GM23338 (cell line): ENCODE data around the gene IRS1. TPM values are rescaled to one million over a fixed set of nuclear protein-coding genes. Genes with fewer than 3 reads are reported as not detected.

Experiments
- ATAC-seq: fragments of 200-7000 bp; cut with Tn5 transposase; 3 replicates; pipeline ENCODE4 v1.9.1; 2020
- DNase-seq: peaks from one replicate; pipeline ENCODE4 v3.0.0-alpha.2; 2015; ENCODE audit warnings: low spot score
- H2AFZ ChIP-seq: fragments of 200-600 bp; sonication (generic); 2 replicates; pipeline ENCODE4 v1.8.0; 2016; ENCODE audit warnings: antibody characterized with exemption, mild to moderate bottlenecking, moderate library complexity
- H3F3A ChIP-seq: fragments of 200-600 bp; sonication (generic); replicated peaks from 2 replicates; pipeline ENCODE4 v1.8.0; 2017; ENCODE audit warnings: antibody characterized with exemption, mixed run types, low read depth
- H3K27ac ChIP-seq: fragments of 200-600 bp; sonication (generic); 2 replicates; pipeline ENCODE4 v1.6.1; 2016; ENCODE audit warnings: low read depth
- H3K27me3 ChIP-seq: fragments of 200-600 bp; sonication (generic); 2 replicates; pipeline ENCODE4 v1.8.0; 2016; ENCODE audit warnings: mild to moderate bottlenecking, mixed run types, moderate library complexity; ENCODE audit not compliant: insufficient read depth
- H3K36me3 ChIP-seq: fragments of 200-600 bp; sonication (generic); 2 replicates; pipeline ENCODE4 v1.8.0; 2016; ENCODE audit warnings: mild to moderate bottlenecking; ENCODE audit not compliant: insufficient read depth
- H3K4me1 ChIP-seq: fragments of 200-600 bp; sonication (generic); 2 replicates; pipeline ENCODE4 v1.8.0; 2016; ENCODE audit warnings: mild to moderate bottlenecking, moderate library complexity; ENCODE audit not compliant: insufficient read depth
- H3K4me2 ChIP-seq: fragments of 200-600 bp; sonication (generic); 2 replicates; pipeline ENCODE4 v1.7.1; 2017; ENCODE audit warnings: mixed run types
- H3K4me3 ChIP-seq: fragments of 200-600 bp; sonication (generic); 2 replicates; pipeline ENCODE4 v1.6.1; 2016; ENCODE audit warnings: mixed run types
- H3K79me2 ChIP-seq: fragments of 200-600 bp; sonication (generic); replicated peaks from 2 replicates; pipeline ENCODE4 v1.8.0; 2017; ENCODE audit warnings: mild to moderate bottlenecking; ENCODE audit not compliant: insufficient read depth
- H3K9me2 ChIP-seq: fragments of 200-600 bp; sonication (generic); 2 replicates; pipeline ENCODE4 v1.8.0; 2017; ENCODE audit not compliant: insufficient read depth
- H4K20me1 ChIP-seq: fragments of 200-600 bp; sonication (generic); replicated peaks from 2 replicates; pipeline ENCODE4 v1.8.0; 2017; ENCODE audit warnings: mild to moderate bottlenecking; ENCODE audit not compliant: insufficient read depth
- H3K27ac Mint-ChIP-seq: 2 replicates; pipeline ENCODE4 v1.8.0; 2020; ENCODE audit warnings: inconsistent platforms, mild to moderate bottlenecking, moderate library complexity, mixed read lengths
- H3K27me3 Mint-ChIP-seq: 3 replicates; pipeline ENCODE4 v1.8.0; 2022; ENCODE audit warnings: low read depth, mild to moderate bottlenecking, moderate library complexity, mixed read lengths, inconsistent platforms; ENCODE audit not compliant: insufficient read depth, poor library complexity
- H3K36me3 Mint-ChIP-seq: 3 replicates; pipeline ENCODE4 v1.8.0; 2021; ENCODE audit warnings: low read depth, mild to moderate bottlenecking, inconsistent platforms, moderate library complexity, mixed read lengths
- H3K4me1 Mint-ChIP-seq: 3 replicates; pipeline ENCODE4 v1.8.0; 2020; ENCODE audit warnings: mild to moderate bottlenecking, inconsistent platforms, mixed read lengths
- H3K4me3 Mint-ChIP-seq: 3 replicates; pipeline ENCODE4 v1.8.0; 2021; ENCODE audit warnings: moderate library complexity, mild to moderate bottlenecking, inconsistent platforms, mixed read lengths
- H3K9me3 Mint-ChIP-seq: 3 replicates; pipeline ENCODE4 v1.8.0; 2020; ENCODE audit warnings: moderate library complexity, mild to moderate bottlenecking, inconsistent platforms, mixed read lengths
- EZH2 ChIP-seq: fragments of 200-600 bp; sonication (generic); IDR thresholded peaks from one replicate; pipeline ENCODE4 v1.8.0; 2017; ENCODE audit warnings: antibody characterized with exemption, mild to moderate bottlenecking, low read depth; ENCODE audit not compliant: unreplicated experiment
- NANOG ChIP-seq: IDR thresholded peaks from 2 replicates; pipeline ENCODE4 v1.6.1; 2016; ENCODE audit warnings: antibody characterized with exemption, borderline replicate concordance
- POLR2AphosphoS5 ChIP-seq: IDR thresholded peaks from 2 replicates; pipeline ENCODE4 v1.6.1; 2016; ENCODE audit warnings: antibody characterized with exemption, low read depth
- REST ChIP-seq: IDR thresholded peaks from one replicate; pipeline ENCODE4 v1.6.1; 2018; ENCODE audit warnings: antibody characterized with exemption; ENCODE audit not compliant: unreplicated experiment
- ZNF462 ChIP-seq: fragments of 250-450 bp; sonication (Bioruptor Pico); IDR thresholded peaks from 2 replicates; pipeline ENCODE4 v1.5.0; 2020; ENCODE audit warnings: mild to moderate bottlenecking, moderate library complexity
- polyA plus RNA-seq: library from polyadenylated mRNA; unstranded; fragments of >200 nt; fragmentation: Nextera tagmentation; extraction: Ambion mirVana; gene quantifications from 2 replicates; pipeline ENCODE4 v1.2.1, GENCODE V29; 2016
- total RNA-seq: library from RNA; depleted of rRNA; stranded (reverse); fragments of >200 nt; shearing (Covaris generic); gene quantifications from 2 replicates; pipeline ENCODE4 v1.2.3, GENCODE V29; 2014

IRS1 gene
- total and polyA plus RNA-seq, 2 experiments from 2014 or later: 6.9 to 26.2 TPM

DNA sequence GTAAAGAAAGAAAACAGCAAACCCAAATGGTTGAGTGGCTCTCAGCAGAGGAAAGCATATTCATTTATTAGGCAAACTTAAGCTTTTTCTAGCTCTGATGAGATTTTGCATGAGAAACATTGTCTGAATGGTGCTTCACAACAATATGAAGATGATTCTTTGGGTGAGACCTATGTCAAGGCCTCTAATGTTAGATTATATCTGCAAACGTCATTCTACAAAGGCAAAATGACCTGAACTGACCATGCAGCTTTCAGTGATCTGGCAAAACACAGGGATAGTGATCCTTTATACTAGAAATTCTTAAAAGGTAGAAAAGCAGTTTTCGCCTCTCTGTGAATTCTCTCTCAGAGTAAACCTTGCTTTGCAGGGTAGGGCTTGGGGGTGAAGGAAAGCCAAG is 47.9 kb upstream of the IRS1 start (continued):
- TF ChIP-seq ZNF462 (CRISPR knock-in tag): no peak
- no peak for TF ChIP-seq NANOG
- TF ChIP-seq EZH2: no peak

DNA sequence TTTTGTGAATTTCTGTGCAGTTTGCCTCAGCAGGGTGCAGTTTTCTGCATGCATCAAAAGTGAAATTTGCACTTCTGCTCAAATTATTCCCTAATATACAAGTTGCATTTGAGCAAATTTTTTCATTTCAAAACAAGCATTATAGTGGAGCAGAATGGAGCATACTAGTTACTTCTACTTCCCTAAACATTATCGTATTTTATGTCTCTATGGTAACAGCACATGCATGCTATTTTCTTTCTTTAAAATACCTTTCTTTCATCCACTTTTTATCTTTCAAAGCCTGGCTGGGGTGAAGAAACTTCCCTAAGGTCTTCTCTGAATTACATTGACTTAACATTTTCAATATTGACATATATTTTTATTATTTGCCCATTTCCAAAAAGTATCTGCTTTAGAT is 47.5 kb upstream of the IRS1 start:
- H3K9me3 Mint-ChIP-seq: peaks cover 2% of the 10 kb centered on the region; the same call in 1 of the 3 replicates
- H3K27me3 Mint-ChIP-seq: peaks cover 4% of the 10 kb centered on the region
- Histone ChIP-seq H3K4me1 (no peaks in the 10 kb centered on the region), H3K9me2 (peaks cover 8% of the 10 kb centered on the region; the same call in 1 of the 2 replicates), H3K36me3 (no peaks in the 10 kb centered on the region; the same call in 1 of the 2 replicates), H3K27ac (no peak overlapping the region), H3K4me2 (no peak overlapping the region), H4K20me1 (no peaks in the 10 kb centered on the region), H3F3A (no peaks in the 10 kb centered on the region), H3K79me2 (peaks cover 19% of the 10 kb centered on the region), H3K4me3 (no peak overlapping the region), H2AFZ (no peak overlapping the region), H3K27me3 (no peaks in the 10 kb centered on the region)
- peaks cover 11% of the 10 kb centered on the region; the same call in 2 of the 3 replicates for H3K36me3 Mint-ChIP-seq
- DNase-seq (no peak), ATAC-seq (no peak)
- no peak overlapping the region for H3K27ac Mint-ChIP-seq
- H3K4me3 Mint-ChIP-seq: no peak overlapping the region
- TF ChIP-seq REST (no peak), POLR2AphosphoS5 (no peak)
- peaks cover 4% of the 10 kb centered on the region for H3K4me1 Mint-ChIP-seq
